Smooth muscle cell (in vitro differentiated cells): ENCODE results near the gene MRPL41. TPM values are rescaled to one million over a fixed set of nuclear protein-coding genes. Genes with fewer than 3 reads are reported as not detected.

Experiments
- DNase-seq: peaks from one replicate; lab custom pipeline; 2025; ENCODE audit not compliant: unreplicated experiment; lab: John Stamatoyannopoulos, UW
- H2AFZ ChIP-seq: fragments of 200-600 bp; sonication (generic); 2 replicates; pipeline ENCODE4 v1.6.0; 2016; ENCODE audit warnings: antibody characterized with exemption, low read depth, mild to moderate bottlenecking
- H3F3A ChIP-seq: fragments of 200-600 bp; sonication (generic); 2 replicates; pipeline ENCODE4 v1.6.0; 2017; ENCODE audit warnings: antibody characterized with exemption, low read depth
- H3K27ac ChIP-seq: fragments of 200-600 bp; sonication (generic); 2 replicates; pipeline ENCODE4 v1.5.1; 2016; ENCODE audit warnings: low read depth, mild to moderate bottlenecking
- H3K27me3 ChIP-seq: fragments of 200-600 bp; sonication (generic); 2 replicates; pipeline ENCODE4 v1.6.1; 2016; ENCODE audit warnings: low read depth, mild to moderate bottlenecking
- H3K36me3 ChIP-seq: fragments of 200-600 bp; sonication (generic); 2 replicates; pipeline ENCODE4 v1.5.1; 2016; ENCODE audit warnings: low read depth
- H3K4me1 ChIP-seq: fragments of 200-600 bp; sonication (generic); 2 replicates; pipeline ENCODE4 v1.5.1; 2016; ENCODE audit warnings: low read depth
- H3K4me2 ChIP-seq: fragments of 200-600 bp; sonication (generic); 2 replicates; pipeline ENCODE4 v1.6.0; 2016; ENCODE audit warnings: mild to moderate bottlenecking
- H3K4me3 ChIP-seq: fragments of 200-600 bp; sonication (generic); 2 replicates; pipeline ENCODE4 v1.5.1; 2016; ENCODE audit warnings: mild to moderate bottlenecking
- H3K79me2 ChIP-seq: fragments of 200-600 bp; sonication (generic); 2 replicates; pipeline ENCODE4 v1.6.0; 2016; ENCODE audit warnings: low read depth, mild to moderate bottlenecking
- H3K9ac ChIP-seq: fragments of 200-600 bp; sonication (generic); 2 replicates; pipeline ENCODE4 v1.6.0; 2016; ENCODE audit warnings: low read depth
- H3K9me3 ChIP-seq: fragments of 200-600 bp; sonication (generic); replicated peaks from 2 replicates; pipeline ENCODE4 v1.5.1; 2016; ENCODE audit warnings: low read depth
- H4K20me1 ChIP-seq: fragments of 200-600 bp; sonication (generic); 2 replicates; pipeline ENCODE4 v1.6.0; 2016; ENCODE audit warnings: low read depth
- WGBS: methylation state at CpG from one replicate; pipeline ENCODE4 v1.1.7; 2016; ENCODE audit warnings: low lambda C conversion rate; 5-methylcytosine and 5-hydroxymethylcytosine counted together
- polyA plus RNA-seq: library from polyadenylated mRNA; unstranded; fragments of >200 nt; fragmentation: Nextera tagmentation; extraction: Ambion mirVana; gene quantifications from 2 replicates; pipeline ENCODE4 v1.2.1, GENCODE V29; 2016
- total RNA-seq: library from RNA; depleted of rRNA; stranded (reverse); fragments of >200 nt; gene quantifications from 2 replicates; pipeline ENCODE4 v1.2.3, GENCODE V29; 2014
- TF ChIP-seq, protein P1 (sequence below): fragments of 200-600 bp; sonication (generic); IDR thresholded peaks from 2 replicates; pipeline ENCODE4 v1.5.1; 2017; ENCODE audit warnings: borderline replicate concordance, mild to moderate bottlenecking, antibody characterized with exemption; ENCODE audit not compliant: insufficient read depth, poor library complexity, severe bottlenecking

The MRPL41 gene
- total and polyA plus RNA-seq, 2 experiments from 2014 or later, result 33.5 to 85.7 TPM

DNA sequence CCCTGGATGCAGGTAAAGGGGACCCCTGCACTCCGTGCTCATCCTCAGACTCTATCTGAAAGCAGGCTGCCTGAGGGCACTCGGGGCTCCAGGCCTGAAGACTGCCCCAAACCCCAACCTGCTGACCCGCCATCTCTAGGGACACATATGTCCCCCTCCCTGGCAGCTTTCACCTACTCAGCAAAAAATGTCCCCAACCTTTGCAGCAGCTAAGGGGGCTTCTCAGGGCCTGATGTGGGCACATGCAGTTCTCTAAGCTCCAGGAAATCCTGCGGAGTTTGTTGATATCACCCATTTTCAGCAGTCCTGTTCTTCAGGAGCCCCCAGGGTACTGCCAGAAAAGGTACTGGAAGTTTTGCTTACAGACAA, 29.3 kb downstream of the MRPL41 start:
- TF ChIP-seq, protein P1, sequence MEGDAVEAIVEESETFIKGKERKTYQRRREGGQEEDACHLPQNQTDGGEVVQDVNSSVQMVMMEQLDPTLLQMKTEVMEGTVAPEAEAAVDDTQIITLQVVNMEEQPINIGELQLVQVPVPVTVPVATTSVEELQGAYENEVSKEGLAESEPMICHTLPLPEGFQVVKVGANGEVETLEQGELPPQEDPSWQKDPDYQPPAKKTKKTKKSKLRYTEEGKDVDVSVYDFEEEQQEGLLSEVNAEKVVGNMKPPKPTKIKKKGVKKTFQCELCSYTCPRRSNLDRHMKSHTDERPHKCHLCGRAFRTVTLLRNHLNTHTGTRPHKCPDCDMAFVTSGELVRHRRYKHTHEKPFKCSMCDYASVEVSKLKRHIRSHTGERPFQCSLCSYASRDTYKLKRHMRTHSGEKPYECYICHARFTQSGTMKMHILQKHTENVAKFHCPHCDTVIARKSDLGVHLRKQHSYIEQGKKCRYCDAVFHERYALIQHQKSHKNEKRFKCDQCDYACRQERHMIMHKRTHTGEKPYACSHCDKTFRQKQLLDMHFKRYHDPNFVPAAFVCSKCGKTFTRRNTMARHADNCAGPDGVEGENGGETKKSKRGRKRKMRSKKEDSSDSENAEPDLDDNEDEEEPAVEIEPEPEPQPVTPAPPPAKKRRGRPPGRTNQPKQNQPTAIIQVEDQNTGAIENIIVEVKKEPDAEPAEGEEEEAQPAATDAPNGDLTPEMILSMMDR, result no peak

DNA sequence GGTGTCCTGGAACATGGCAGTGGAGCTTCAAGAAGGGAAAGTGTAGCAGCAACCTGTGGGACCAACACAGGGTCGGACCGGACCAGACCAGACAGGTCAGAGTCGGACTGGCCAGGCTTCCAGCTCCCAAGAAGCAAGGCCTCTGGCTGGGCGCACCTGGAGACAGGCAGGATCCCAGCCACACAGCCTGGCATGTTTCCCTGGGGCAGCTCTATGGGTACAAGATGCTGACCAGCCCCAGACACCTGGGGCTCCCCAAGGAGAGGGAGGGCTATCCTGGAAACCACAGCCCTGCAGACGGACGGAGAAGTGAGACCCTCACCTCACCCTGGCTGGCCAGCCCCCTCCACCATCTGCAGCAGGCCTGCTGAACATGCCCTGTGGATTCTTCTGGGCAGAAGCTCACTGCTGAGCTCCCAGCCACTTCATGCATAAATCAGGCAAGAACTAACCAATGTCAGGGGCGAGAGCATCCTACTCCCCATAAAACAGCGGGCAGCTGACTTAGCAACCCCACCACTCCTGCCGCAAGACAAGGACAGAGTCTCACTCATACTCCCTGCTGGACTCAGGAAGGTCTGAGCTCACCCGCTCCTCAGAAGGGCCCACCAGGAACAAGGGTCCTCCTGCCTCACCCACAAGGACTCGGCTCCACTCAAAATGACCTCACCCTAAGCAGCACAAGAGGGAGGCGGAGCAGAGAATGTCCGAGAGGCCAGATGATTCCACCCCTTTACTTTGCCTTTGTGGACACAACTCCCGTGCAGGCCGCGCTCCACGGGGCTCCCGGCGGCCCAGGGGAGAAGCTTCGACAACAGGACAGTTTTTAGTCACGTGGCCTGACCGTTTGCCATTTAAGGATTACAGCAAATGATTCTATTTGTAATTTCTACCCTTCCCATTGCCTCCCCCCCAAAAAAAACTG, 29.9 kb downstream of the MRPL41 start:
- Histone ChIP-seq H3K4me1 (peaks cover 11% of the 10 kb centered on the region), H3K27ac (no peak overlapping the region), H3K4me2 (no peak overlapping the region), H2AFZ (no peak overlapping the region), H3F3A (no peaks in the 10 kb centered on the region), H3K79me2 (peaks cover 17% of the 10 kb centered on the region), H3K27me3 (no peaks in the 10 kb centered on the region), H3K36me3 (no peaks in the 10 kb centered on the region), H4K20me1 (peaks cover 8% of the 10 kb centered on the region), H3K9me3 (no peaks in the 10 kb centered on the region), H3K4me3 (no peak overlapping the region), H3K9ac (no peak overlapping the region)
- 96% methylated on average over 22 of the region's 22 CpGs for WGBS
- DNase-seq, result no peak
- TF ChIP-seq, protein P1, result no peak

More for the DNA sequence above, 29.3 kb downstream of the MRPL41 start:
- Histone ChIP-seq H4K20me1 (peaks cover 11% of the 10 kb centered on the region), H2AFZ (no peak overlapping the region), H3K9me3 (no peaks in the 10 kb centered on the region), H3K9ac (no peak overlapping the region), H3K4me3 (no peak overlapping the region), H3F3A (no peaks in the 10 kb centered on the region), H3K4me2 (no peak overlapping the region), H3K27ac (no peak overlapping the region), H3K79me2 (peaks cover 24% of the 10 kb centered on the region), H3K4me1 (peaks cover 11% of the 10 kb centered on the region), H3K27me3 (no peaks in the 10 kb centered on the region), H3K36me3 (no peaks in the 10 kb centered on the region)
- WGBS, result 95% methylated on average over 4 of the region's 4 CpGs
- DNase-seq, result no peak

DNA sequence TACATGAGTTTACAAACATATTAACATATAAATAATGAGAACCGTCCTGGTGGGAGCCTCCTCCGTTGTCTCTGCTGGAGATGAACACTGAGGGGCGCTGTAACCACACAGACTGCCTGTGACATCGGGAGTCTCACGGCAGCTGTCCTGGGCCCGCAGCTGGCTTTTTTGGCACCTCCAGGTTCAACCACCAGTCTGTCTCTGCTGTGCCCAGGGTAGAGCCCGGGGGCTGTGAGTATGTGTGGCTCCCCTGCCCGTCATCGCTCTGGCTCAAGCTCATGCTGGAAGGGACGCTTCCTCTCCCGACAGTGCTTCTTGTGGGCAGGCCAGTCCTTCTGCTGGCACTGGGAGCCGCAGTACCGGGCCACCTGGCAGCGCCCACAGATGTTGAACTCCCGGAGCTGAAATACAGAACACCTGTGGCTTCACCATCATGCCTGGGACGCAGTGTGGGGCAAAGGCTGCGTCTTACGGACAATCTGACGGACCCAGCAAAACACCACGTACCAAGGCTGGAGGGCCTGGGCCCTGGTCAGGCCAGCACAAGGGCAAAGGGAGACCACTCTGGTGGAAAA, 30.7 kb downstream of the MRPL41 start:
- Histone ChIP-seq H3K9ac (no peak overlapping the region), H3K4me1 (peaks cover 7% of the 10 kb centered on the region), H3K9me3 (no peaks in the 10 kb centered on the region), H3K27ac (no peak overlapping the region), H3K4me3 (no peak overlapping the region), H3K79me2 (peaks cover 9% of the 10 kb centered on the region), H3K36me3 (no peaks in the 10 kb centered on the region), H3K27me3 (no peaks in the 10 kb centered on the region), H3K4me2 (no peak overlapping the region), H4K20me1 (peaks cover 6% of the 10 kb centered on the region), H3F3A (no peaks in the 10 kb centered on the region), H2AFZ (no peak overlapping the region)
- no peak for DNase-seq
- WGBS, result 88% methylated on average over 20 of the region's 20 CpGs
- TF ChIP-seq, protein P1, result no peak
